Osteoblast (primary cell): ENCODE results near the gene PTPDC1. TPM values are rescaled to one million over a fixed set of nuclear protein-coding genes. Genes with fewer than 3 reads are reported as not detected.

Experiments used
- DNase-seq: peaks from one replicate; pipeline ENCODE4 v3.0.0; 2011; ENCODE audit warnings: low spot score, mixed read lengths; ENCODE audit not compliant: insufficient read length; ENCODE audit errors: missing footprints
- H2AFZ ChIP-seq: 2 replicates; pipeline ENCODE4 v1.6.0; 2011; ENCODE audit warnings: mild to moderate bottlenecking, low read length
- H3K27ac ChIP-seq: 2 replicates; pipeline ENCODE4 v1.5.1; 2011; ENCODE audit warnings: mild to moderate bottlenecking, low read depth, low read length, moderate library complexity
- H3K27me3 ChIP-seq: 2 replicates; pipeline ENCODE4 v1.6.0; 2012; ENCODE audit warnings: mild to moderate bottlenecking, control low read depth, inconsistent platforms, low read length, moderate library complexity; ENCODE audit not compliant: insufficient read depth
- H3K36me3 ChIP-seq: 2 replicates; pipeline ENCODE4 v1.5.1; 2011; ENCODE audit warnings: mild to moderate bottlenecking, low read length, control low read depth, moderate library complexity; ENCODE audit not compliant: insufficient read depth
- H3K4me1 ChIP-seq: 2 replicates; pipeline ENCODE4 v1.5.1; 2011; ENCODE audit warnings: mild to moderate bottlenecking, low read length, control low read depth, moderate library complexity; ENCODE audit not compliant: insufficient read depth
- H3K4me2 ChIP-seq: 2 replicates; pipeline ENCODE4 v1.6.0; 2011; ENCODE audit warnings: mild to moderate bottlenecking, low read length; ENCODE audit not compliant: insufficient read depth
- H3K4me3 ChIP-seq: fragments of 200-600 bp; sonication (generic); 3 replicates; pipeline ENCODE4 v1.5.1; 2012; ENCODE audit warnings: mild to moderate bottlenecking, low read length, inconsistent platforms; ENCODE audit not compliant: insufficient read depth
- H3K79me2 ChIP-seq: 2 replicates; pipeline ENCODE4 v1.6.0; 2012; ENCODE audit warnings: mild to moderate bottlenecking, low read length, control low read depth, inconsistent platforms; ENCODE audit not compliant: insufficient read depth
- H3K9me3 ChIP-seq: 2 replicates; pipeline ENCODE4 v1.5.1; 2011; ENCODE audit warnings: low read depth, low read length, control low read depth
- H4K20me1 ChIP-seq: 2 replicates; pipeline ENCODE4 v1.6.0; 2012; ENCODE audit warnings: mild to moderate bottlenecking, low read length, control low read depth; ENCODE audit not compliant: insufficient read depth
- CTCF ChIP-seq: IDR thresholded peaks from 2 replicates; pipeline ENCODE4 v1.5.1; 2011; ENCODE audit warnings: mild to moderate bottlenecking, low read depth, low read length, moderate library complexity; ENCODE audit errors: extremely low read depth
- total RNA-seq: library from RNA; depleted of rRNA; stranded (reverse); fragments of >200 nt; gene quantifications from 2 replicates; pipeline ENCODE4 v1.2.3, GENCODE V29; 2012

The PTPDC1 gene
- total RNA-seq, 1 donor, result 17.0 TPM

- peaks cover 30% of the 10 kb centered on the region for H3K4me1 ChIP-seq
- TF ChIP-seq CTCF, result no peak
- peak; percentile 73 for DNase-seq
- H3K27ac ChIP-seq, result peak overlapping the region; percentile 15
- peak overlapping the region; percentile 60 for H3K4me2 ChIP-seq
- no peaks in the 10 kb centered on the region for H3K27me3 ChIP-seq
- no peaks in the 10 kb centered on the region for H3K79me2 ChIP-seq
- H3K36me3 ChIP-seq, result no peaks in the 10 kb centered on the region
- peak overlapping the region; percentile 18 for H3K4me3 ChIP-seq
- peak overlapping the region; percentile 68 for H2AFZ ChIP-seq
- H3K9me3 ChIP-seq, result no peaks in the 10 kb centered on the region
- no peaks in the 10 kb centered on the region for H4K20me1 ChIP-seq
Measured at GRCh38 chr9:94135222-94135621, 51.0 kb downstream of the PTPDC1 start.

- H3K27me3 ChIP-seq, result no peaks in the 10 kb centered on the region
- peak overlapping the region; percentile 5 for H3K4me3 ChIP-seq
- peaks cover 37% of the 10 kb centered on the region for H3K4me1 ChIP-seq
- TF ChIP-seq CTCF, result no peak
- no peaks in the 10 kb centered on the region for H4K20me1 ChIP-seq
- peak overlapping the region; percentile 87 for H3K27ac ChIP-seq
- no peaks in the 10 kb centered on the region for H3K36me3 ChIP-seq
- H2AFZ ChIP-seq, result peak overlapping the region; percentile 71
- H3K9me3 ChIP-seq, result no peaks in the 10 kb centered on the region
- peak overlapping the region; percentile 75 for H3K4me2 ChIP-seq
- DNase-seq, result peak; percentile 95
- no peaks in the 10 kb centered on the region for H3K79me2 ChIP-seq
Measured at GRCh38 chr9:94139672-94140417, 55.6 kb downstream of the PTPDC1 start.

- TF ChIP-seq CTCF, result no peak
- no peaks in the 10 kb centered on the region for H4K20me1 ChIP-seq
- peak overlapping the region; percentile 5 for H3K4me3 ChIP-seq
- H2AFZ ChIP-seq, result peak overlapping the region; percentile 71
- no peaks in the 10 kb centered on the region for H3K9me3 ChIP-seq
- no peaks in the 10 kb centered on the region for H3K79me2 ChIP-seq
- no peaks in the 10 kb centered on the region for H3K36me3 ChIP-seq
- H3K27me3 ChIP-seq, result no peaks in the 10 kb centered on the region
- peak overlapping the region; percentile 75 for H3K4me2 ChIP-seq
- peak; percentile 71 for DNase-seq
- H3K27ac ChIP-seq, result peak overlapping the region; percentile 87
- peaks cover 31% of the 10 kb centered on the region for H3K4me1 ChIP-seq
Measured at GRCh38 chr9:94140418-94140780, 56.1 kb downstream of the PTPDC1 start.

- DNase-seq, result peak; percentile 70
- no peak overlapping the region for H3K27ac ChIP-seq
- no peaks in the 10 kb centered on the region for H3K9me3 ChIP-seq
- no peaks in the 10 kb centered on the region for H3K27me3 ChIP-seq
- H3K4me3 ChIP-seq, result no peak overlapping the region
- no peaks in the 10 kb centered on the region for H3K79me2 ChIP-seq
- no peak overlapping the region for H2AFZ ChIP-seq
- no peak for TF ChIP-seq CTCF
- H3K4me2 ChIP-seq, result no peak overlapping the region
- H3K36me3 ChIP-seq, result no peaks in the 10 kb centered on the region
- H4K20me1 ChIP-seq, result no peaks in the 10 kb centered on the region
- peaks cover 28% of the 10 kb centered on the region for H3K4me1 ChIP-seq
Measured at GRCh38 chr9:94140791-94141790, 56.8 kb downstream of the PTPDC1 start.
